CD4-positive, alpha-beta T cell treated with Interleukin-12 subunit alpha and Interleukin-12 subunit beta, for 1 hour (primary cell): ENCODE results near the gene NFIB.

ENCODE experiments used
- DNase-seq: peaks from one replicate; pipeline ENCODE4 v3.0.0-alpha.2; 2020

The NFIB gene

DNA sequence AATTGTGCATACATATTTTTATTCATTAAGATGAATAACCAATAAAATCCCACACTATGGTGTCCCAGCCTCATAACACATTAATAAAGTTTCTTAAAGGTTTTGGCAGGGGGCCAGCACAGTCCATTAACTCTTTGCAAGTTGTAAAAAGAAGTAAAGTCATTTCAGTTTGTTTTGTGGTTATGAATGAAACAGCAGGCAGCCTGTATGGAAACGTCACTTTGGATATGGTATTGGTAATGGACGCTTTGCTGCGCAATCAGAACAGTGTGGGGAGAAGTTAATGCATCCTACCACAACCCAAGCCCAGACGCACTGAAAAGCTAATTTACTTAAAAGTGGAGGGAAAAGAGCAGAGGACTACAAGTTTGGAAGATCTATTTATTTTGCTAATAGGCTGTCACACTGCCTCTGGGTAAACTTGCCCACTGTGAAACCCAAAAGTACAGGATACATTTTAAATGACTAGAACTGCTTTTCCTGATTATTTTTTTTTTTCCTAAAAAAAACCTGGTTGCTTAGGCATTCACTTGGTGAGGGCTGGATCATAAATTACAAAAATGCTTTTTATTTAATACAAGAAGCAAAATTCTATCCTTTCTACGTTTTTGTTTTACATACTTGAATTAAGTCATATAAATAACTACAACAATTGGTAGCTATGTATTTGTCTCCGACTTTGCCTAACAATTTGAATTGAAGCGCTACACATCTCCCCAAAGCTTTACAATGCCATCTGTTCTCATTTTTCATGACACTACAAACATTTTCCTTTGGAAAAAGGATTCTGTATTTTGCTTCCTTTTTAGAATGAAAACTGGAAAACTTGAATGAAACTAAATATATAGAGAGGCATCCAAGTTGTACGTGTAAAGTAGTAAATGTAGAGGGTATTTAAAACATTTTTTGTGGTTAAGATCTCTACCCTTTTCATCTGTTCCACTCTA is 104.3 kb downstream of the NFIB start:
- DNase-seq = no peak

GRCh38 chr9:14207352-14207995 is 106.5 kb downstream of the NFIB start:
- DNase-seq = no peak

- DNase-seq = no peak
These were observed 108.5 kb downstream of the NFIB start for GRCh38 chr9:14205463-14205862.

DNA sequence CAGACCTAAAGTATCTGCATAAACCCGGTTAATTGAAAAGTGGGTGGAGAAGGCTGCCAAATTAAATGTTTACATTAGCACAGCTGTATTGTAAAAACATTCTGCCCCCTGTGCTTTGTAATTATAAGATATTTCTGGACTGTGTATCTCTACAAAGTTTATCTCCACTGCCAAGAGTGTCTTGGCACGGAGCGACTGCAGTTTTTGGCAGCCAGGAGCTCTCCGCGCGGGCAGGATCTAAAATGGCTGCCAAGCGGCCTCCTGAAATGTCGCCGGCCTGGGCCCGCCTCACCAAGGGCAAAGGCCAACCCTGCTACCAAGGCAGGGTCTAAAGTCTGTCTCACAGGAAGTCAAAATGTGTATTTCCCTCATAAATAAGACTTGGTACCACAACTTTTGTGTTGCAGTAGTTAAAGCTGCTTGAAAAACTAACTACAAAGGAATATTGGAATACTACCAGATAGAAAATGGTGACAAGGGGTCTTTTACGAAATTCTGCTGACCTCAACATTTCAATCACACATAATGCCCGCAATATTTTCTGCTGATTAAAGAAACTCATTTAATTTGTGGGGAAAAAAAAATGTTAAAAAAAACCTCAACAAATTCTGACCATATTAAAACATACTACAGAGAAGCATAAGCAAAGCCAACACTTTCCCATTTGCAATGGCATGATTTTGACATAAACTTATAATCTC is 110.4 kb downstream of the NFIB start:
- DNase-seq = no peak

DNA sequence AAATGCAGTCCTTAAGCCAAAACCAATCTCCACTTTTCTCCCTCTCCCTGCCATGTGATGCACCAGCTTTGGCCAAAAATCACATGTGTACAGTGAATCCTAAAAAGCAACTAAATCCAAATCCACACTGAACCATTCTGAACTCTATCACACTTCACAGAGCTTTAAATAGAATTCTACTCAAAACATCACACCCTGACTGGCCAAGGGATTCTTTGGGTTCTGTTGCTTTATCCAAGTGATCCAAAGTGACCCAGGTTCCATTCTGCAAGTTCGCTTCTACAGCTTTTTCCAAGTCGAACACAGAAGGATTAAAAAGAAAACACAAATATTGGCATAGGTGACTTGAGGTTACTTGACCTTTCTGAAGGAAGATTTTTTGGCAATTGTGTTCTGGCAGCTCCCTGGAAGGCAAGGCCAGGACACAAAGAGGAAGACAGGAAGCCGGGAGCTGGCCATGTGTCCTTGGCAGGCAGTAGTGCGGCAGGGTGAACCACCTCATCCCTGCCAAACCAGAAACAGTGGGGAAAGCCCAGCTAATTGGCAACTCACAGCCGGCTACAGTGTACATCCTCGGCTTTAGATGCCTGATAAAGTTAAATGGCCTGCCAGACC is 115.0 kb downstream of the NFIB start:
- DNase-seq = no peak

DNA sequence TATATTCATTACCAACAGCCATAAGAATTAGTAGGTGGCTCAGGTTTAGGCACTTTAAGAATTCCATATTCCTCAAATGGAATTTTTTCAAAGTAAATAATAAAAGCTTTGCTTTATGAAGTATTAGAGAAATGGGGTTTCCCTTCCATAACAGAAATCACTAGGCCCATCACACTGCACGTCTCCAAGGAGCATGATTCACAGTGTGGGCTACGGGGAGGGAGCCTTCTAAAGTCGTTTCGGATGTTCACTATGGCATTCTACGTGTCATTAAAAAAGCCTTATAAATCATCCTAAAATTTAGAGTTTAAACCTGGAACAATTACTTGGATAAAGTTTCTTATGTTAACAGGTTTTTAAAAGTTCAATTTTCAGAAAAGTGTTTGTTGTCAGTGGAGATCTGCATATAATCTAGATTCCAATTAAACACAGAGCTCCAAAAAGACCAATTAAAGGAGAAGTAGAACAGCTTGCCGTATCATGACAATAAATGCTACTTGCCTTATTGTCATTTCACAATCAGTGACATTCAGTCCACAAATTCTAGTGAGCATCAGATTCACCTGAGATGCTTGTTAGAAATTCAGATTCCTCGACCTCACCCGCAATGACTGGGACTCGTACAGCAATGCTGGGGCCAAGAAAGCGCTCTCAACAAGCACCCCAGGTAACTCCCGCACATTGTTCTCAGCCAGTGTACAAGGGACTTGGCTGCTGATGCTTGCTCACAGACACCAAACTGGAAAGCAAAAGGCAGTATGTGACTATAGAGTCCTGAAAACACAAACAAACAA is 115.7 kb downstream of the NFIB start:
- DNase-seq = no peak

DNA sequence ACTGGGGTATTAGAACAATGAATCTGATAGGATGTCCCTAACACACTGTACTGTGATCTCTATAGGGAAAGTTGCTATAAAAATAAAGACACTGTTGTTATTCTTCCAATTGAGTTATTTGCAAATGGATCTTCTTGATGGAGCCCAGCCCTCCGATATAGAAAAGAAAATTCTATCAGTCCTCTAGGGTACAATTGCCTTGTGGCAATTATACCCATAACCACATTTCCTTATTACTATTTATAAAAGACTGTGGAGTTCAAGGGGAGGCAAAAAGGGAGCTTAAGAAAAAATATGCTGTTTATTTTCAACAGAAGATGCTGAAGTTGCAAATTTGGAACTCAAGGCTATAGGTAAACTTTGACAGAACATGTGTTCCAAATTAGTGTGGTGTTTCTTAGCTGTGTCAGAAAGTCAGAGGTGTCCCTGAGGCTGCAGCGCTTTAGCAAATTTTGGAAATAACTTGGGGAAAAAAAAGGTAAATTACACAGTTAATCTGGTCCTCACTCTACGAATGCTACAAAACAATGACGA is 116.5 kb downstream of the NFIB start:
- DNase-seq = no peak

GRCh38 chr9:14193328-14193990 is 120.5 kb downstream of the NFIB start:
- no peak for DNase-seq

GRCh38 chr9:14192556-14192955 is 121.4 kb downstream of the NFIB start:
- no peak for DNase-seq

DNA sequence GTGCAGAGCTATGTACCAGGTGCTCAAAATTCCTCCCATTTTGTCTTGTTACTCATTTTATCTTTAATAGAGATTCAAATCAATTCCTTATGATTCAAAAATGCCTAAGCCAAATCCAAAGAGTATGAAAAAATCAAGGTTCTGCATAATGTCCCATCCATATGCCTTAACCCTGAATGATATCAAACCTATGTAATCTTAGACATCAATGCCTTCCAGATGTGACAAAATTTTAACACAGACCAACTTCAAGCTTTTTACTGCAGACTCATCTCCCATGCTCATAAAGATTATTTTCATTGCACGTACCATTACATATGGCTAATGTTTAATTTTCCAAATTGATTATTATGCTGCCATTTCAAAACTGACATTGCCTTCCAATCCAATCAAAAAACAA is 122.4 kb downstream of the NFIB start:
- no peak for DNase-seq

GRCh38 chr9:14190240-14190639 is 123.7 kb downstream of the NFIB start:
- no peak for DNase-seq

GRCh38 chr9:14189578-14189977 is 124.4 kb downstream of the NFIB start:
- DNase-seq = no peak

GRCh38 chr9:14189146-14189545 is 124.8 kb downstream of the NFIB start:
- no peak for DNase-seq

DNA sequence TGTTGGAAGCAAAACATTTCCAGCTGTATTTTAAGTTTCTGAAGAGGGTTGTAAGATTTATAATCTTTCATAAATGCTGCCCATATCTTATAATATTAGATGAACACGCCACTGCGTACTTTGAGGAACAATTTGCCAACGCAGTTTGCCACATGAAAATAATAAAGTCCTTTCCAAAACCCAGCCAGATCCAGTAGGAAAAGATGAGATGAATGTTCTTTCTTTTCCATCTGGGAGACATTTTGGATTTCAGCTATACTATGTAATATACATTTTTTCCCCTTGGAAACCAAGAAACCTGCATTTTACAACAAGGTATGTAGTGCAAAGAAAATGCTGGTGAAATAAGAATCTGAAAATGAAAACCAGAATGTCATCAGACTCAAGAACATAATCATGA is 125.4 kb downstream of the NFIB start:
- DNase-seq = no peak

GRCh38 chr9:14188011-14188410 is 125.9 kb downstream of the NFIB start:
- no peak for DNase-seq

- DNase-seq = no peak
These were observed 127.8 kb downstream of the NFIB start for GRCh38 chr9:14186096-14186495.

GRCh38 chr9:14185016-14185415 is 128.9 kb downstream of the NFIB start:
- no peak for DNase-seq

DNA sequence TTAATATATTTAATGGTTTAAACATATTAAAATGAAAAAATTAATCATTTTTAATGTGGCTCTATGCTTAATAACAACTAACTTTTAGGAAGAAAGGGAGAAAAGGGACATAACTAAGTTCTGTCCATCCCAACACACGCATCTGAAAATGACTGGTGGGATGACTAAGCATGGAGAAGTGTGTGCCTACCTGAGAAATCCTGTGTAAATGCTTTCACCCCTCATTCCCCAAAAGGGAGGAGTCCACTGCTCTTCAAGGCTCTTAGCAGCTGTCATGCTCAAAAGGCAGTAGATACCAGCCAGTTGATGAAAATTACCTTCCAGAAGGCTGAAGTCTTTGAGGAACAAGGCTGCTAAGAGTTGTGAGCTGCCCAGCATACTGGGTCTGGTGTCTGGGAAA is 130.9 kb downstream of the NFIB start:
- no peak for DNase-seq

- DNase-seq = no peak
These were observed 132.9 kb downstream of the NFIB start for GRCh38 chr9:14180960-14181537.

DNA sequence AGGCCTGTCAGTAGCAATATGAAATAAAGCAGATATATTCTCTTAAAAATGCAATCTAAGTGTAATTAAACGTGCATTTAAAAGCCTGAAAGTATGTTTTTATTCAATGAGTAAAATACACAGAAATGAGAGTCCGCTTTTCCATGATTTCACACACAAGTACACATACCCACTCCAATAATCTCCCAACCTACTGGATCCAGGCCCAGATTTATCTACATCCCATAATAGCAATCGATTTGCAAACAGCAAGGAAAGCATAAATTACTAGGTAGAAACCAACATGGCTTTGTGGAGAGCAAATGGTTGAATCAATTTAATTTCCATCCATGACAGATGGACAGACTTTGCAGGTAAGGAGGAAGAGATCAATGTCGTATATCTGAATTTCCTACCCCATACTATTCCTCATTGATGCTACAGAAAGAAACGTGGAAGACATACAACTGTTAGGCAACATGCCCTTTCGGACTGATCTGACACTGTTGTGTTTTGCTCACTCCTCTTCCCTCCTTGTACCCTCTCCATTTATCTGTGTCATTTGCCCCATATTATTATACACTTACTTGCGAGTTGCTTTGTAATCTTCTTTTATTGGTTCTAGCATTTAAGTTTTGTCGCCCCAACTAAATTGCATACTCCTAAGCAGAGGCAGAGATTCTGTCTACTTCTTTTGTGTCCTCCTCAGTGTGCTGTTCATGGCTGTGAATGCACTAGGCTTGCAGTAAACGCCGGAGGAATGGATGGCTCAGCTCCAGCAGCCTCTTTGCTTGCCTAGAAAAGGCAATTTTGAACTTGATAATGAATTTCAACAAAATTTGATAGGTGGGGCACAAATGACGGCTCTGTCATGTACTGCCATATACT is 133.6 kb downstream of the NFIB start:
- DNase-seq = no peak
